ENCODE results near the gene RBPMS2. TPM values are rescaled to one million over a fixed set of nuclear protein-coding genes. Genes with fewer than 3 reads are reported as not detected.

Gene RBPMS2
- total RNA-seq, 4 donors from 2014 or later, result 0.70 to 8.3 (median 2.3) TPM

DNA sequence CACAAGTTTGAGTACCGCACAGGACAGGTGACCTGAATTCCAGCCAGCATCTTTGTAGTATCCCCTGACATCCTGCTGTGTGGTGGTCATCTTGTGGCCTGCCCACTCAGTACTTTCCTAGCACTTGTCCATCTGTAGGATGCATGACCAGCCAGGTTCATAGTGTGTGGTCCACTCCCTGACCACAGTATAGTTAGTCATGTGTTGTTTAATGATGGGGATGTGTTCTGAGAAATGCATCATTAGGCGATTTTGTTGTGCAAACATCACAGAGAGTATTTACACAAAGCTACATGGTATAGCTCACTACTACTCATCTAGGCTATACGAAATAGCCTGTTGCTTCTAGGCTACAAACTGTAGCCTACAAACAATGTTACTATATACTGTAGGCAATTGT, 16.9 kb upstream of the RBPMS2 start:
- Histone ChIP-seq H3K27ac (no peak overlapping the region), H3K27me3 (no peaks in the 10 kb centered on the region), H3K36me3 (no peaks in the 10 kb centered on the region), H3K9me3 (no peaks in the 10 kb centered on the region), H3K4me1 (no peaks in the 10 kb centered on the region), H3K4me3 (no peak overlapping the region)
- DNase-seq, result no peak
- TF ChIP-seq CTCF (IDR thresholded peaks at IDR 0.05) (no peak), POLR2A (IDR thresholded peaks at IDR 0.05) (no peak)

DNA sequence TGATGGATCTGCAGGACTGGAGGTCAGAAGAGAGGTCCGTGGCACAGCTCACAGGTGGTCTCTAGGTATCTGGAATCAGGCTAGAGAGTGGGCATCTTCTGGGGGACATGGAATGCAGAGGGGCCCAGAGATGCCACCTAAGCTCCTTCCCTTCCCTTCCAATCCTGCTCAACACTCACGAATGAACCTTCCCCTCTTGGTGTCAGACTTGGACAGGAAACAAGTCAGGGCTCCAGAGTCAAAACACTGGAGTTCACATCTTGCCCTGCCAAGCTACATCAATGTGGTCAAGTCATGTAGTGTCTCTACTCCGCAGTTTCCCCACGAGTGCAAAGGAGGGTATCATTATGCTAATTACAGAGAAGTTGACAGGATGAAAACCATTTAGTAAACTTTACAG, 16.0 kb upstream of the RBPMS2 start:
- H3K4me1 ChIP-seq, result no peaks in the 10 kb centered on the region
- H3K27ac ChIP-seq, result no peak overlapping the region
- H3K9me3 ChIP-seq, result no peaks in the 10 kb centered on the region
- H3K36me3 ChIP-seq, result no peaks in the 10 kb centered on the region
- DNase-seq, result no peak
- H3K4me3 ChIP-seq, result no peak overlapping the region
- TF ChIP-seq POLR2A (IDR thresholded peaks at IDR 0.05), result no peak
- no peak for TF ChIP-seq CTCF (IDR thresholded peaks at IDR 0.05)
- H3K27me3 ChIP-seq, result no peaks in the 10 kb centered on the region

DNA sequence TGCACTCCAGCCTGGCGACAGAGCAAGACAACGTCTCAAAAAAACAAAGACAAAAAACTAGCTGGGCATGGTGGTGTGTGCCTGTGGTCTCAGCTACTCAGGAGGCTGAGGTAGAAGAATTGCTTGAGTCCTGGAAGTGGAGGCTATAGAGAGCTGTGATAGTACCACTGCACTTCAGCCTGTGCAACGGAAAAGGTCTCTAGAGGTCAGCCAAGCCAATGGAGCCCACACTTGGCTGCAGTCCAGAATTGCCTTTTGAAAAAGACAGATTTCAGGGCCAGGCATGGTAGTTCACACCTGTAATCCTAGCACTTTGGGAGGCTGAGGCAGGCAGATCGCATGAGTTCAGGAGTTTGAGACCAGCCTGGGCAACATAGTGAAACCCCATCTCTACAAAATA, 8.4 kb upstream of the RBPMS2 start:
- no peaks in the 10 kb centered on the region for H3K36me3 ChIP-seq
- no peaks in the 10 kb centered on the region for H3K9me3 ChIP-seq
- H3K4me1 ChIP-seq, result no peaks in the 10 kb centered on the region
- no peak overlapping the region for H3K27ac ChIP-seq
- TF ChIP-seq CTCF (IDR thresholded peaks at IDR 0.05) (no peak), POLR2A (IDR thresholded peaks at IDR 0.05) (no peak)
- no peak for DNase-seq
- H3K27me3 ChIP-seq, result no peaks in the 10 kb centered on the region
- H3K4me3 ChIP-seq, result no peak overlapping the region

DNA sequence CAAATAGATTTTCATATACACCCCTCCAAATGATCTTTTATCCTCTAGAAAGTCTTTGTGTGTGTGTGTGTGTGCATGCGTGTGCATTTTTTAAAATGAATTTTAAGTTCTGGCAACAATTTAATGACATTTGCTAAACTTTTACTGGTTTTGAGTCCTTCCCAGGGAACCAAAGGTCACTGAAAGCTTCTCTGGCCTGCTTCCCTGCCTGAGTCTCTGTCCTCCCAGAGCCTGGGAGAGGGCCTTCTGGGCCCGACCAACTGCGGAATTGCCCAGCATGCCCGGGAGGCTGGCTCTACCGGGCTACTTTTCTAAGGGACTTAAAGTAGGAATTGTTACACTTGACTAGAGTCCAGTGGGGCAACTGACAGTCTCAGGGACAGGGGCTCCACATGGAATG, 7.4 kb upstream of the RBPMS2 start:
- TF ChIP-seq POLR2A (IDR thresholded peaks at IDR 0.05) (no peak), CTCF (IDR thresholded peaks at IDR 0.05) (no peak)
- no peak for DNase-seq
- H3K36me3 ChIP-seq, result no peaks in the 10 kb centered on the region
- H3K27ac ChIP-seq, result no peak overlapping the region
- no peak overlapping the region for H3K4me3 ChIP-seq
- H3K4me1 ChIP-seq, result no peaks in the 10 kb centered on the region
- H3K27me3 ChIP-seq, result no peaks in the 10 kb centered on the region
- no peaks in the 10 kb centered on the region for H3K9me3 ChIP-seq

DNA sequence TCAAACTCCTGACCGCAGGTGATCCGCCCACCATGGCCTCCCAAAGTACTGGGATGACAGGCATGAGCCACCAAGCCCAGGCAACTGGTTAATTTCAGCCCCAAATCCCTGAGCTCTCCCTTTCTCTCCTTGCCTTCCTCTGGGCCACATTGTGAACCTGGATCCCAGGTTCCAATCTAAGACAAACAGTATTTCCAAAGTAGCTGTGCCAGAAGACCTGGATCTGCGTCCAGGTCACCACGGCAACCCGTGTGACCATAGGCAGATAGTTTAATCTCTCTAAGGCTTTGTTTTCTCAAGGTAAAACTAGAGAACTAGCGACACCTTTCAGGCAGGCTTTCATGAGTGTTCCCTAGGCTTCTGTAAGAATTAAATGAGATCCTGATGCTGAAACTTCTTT, 5.9 kb upstream of the RBPMS2 start:
- no peak for DNase-seq
- H3K9me3 ChIP-seq, result no peaks in the 10 kb centered on the region
- H3K36me3 ChIP-seq, result no peaks in the 10 kb centered on the region

More for the DNA sequence above, 5.9 kb upstream of the RBPMS2 start:
- no peak for TF ChIP-seq CTCF (IDR thresholded peaks at IDR 0.05)
- no peak for TF ChIP-seq POLR2A (IDR thresholded peaks at IDR 0.05)
- H3K27ac ChIP-seq, result no peak overlapping the region
- H3K4me1 ChIP-seq, result no peaks in the 10 kb centered on the region
- H3K4me3 ChIP-seq, result no peak overlapping the region
- no peaks in the 10 kb centered on the region for H3K27me3 ChIP-seq

Data from Peyer's patch (tissue), 4 donors.